ENCODE data around the gene KISS1R.

KISS1R gene

DNA sequence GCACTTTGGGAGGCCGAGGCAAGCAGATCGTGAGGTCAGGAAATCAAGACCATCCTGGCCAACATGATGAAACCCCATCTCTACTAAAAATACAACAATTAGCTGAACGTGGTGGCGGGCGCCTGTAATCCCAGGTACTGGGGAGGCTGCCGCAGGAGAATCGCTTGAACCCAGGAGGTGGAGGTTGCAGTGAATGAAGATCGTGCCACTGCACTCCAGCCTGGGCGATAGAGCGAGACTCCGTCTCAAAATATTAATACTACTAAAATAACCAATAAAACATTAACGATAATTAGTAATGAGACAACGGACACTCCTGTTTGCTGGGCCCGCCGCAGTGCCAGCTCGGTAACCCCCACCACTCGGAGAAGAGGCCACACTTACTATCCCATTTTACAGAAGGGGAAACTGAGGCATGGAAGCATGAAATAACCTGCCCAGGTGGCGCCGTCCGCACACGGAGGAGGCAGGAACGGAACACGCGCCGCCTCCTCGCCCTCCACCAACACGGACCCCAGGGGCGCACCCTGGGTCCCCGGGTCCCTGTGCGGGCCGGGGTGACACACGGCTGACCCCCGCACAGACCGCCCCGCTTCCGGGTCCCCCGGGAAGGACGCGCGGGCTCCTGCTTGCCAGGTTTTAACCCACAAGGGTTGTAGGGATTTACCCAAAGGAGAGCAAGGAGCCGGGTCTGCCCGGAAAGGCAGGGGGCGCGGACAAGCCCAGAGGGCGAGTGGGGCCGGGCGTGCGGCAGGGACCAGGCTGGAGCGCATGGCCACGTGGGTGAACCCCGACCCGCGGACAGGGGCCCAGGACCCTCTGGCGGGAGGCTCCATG, 5.7 kb upstream of the KISS1R start:
- TF ChIP-seq, protein P1, sequence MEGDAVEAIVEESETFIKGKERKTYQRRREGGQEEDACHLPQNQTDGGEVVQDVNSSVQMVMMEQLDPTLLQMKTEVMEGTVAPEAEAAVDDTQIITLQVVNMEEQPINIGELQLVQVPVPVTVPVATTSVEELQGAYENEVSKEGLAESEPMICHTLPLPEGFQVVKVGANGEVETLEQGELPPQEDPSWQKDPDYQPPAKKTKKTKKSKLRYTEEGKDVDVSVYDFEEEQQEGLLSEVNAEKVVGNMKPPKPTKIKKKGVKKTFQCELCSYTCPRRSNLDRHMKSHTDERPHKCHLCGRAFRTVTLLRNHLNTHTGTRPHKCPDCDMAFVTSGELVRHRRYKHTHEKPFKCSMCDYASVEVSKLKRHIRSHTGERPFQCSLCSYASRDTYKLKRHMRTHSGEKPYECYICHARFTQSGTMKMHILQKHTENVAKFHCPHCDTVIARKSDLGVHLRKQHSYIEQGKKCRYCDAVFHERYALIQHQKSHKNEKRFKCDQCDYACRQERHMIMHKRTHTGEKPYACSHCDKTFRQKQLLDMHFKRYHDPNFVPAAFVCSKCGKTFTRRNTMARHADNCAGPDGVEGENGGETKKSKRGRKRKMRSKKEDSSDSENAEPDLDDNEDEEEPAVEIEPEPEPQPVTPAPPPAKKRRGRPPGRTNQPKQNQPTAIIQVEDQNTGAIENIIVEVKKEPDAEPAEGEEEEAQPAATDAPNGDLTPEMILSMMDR (IDR thresholded peaks at IDR 0.05; ENCODE audit: insufficient read depth, low read depth, low read length, missing control alignments) = no peak
- H3K4me3 ChIP-seq (ENCODE audit: low read length) = peak overlapping the region; percentile 10
- no peak for DNase-seq (ENCODE audit: low read depth)

DNA sequence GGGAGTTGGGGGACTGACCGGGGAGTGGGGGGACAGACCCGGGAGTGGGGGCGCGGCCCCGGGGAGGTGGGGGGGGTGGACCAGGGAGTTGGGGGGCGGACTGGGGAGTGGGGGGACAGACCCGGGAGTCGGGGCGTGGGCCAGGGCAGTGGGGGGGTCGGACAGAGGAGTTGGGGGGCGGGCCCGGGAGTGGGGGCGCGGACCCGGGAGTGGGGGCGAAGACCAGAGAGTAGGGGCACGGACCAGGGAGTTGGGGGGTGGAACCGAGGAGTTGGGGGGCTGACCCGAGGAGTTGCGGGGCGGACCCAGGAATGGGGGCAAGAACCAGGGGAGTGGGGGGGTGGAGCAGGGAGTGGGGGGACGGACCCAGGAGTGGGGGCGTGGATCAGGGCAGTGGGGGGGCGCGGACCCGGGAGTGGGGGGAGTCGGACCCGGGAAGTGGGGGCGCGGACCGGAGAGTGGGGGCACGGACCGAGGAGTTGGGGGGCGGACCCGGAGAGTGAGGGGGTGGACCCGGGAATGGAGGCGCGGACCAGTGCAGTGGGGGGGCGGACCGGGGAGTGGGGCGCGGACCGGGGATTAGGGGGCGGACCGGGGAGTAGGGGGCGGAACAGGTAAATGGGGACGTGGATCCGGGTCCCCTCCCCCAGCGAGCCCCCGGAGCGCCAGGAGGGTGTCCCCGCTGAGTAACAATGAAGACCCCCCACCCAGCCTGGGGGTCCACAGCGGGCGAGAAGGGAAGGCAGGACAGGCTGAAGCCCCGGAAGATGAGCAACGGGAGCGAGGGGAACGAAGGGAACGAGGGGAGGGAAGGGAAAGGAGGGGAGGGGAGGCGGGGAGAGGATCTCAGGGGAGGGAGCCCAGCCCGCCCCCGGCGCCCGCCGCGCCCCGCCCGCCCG, 4.7 kb upstream of the KISS1R start:
- DNase-seq (ENCODE audit: low read depth) = peak; percentile 24
- TF ChIP-seq, protein P1 (IDR thresholded peaks at IDR 0.05; ENCODE audit: insufficient read depth, low read depth, low read length, missing control alignments) = no peak
- H3K4me3 ChIP-seq (ENCODE audit: low read length) = peak overlapping the region; percentile 84

DNA sequence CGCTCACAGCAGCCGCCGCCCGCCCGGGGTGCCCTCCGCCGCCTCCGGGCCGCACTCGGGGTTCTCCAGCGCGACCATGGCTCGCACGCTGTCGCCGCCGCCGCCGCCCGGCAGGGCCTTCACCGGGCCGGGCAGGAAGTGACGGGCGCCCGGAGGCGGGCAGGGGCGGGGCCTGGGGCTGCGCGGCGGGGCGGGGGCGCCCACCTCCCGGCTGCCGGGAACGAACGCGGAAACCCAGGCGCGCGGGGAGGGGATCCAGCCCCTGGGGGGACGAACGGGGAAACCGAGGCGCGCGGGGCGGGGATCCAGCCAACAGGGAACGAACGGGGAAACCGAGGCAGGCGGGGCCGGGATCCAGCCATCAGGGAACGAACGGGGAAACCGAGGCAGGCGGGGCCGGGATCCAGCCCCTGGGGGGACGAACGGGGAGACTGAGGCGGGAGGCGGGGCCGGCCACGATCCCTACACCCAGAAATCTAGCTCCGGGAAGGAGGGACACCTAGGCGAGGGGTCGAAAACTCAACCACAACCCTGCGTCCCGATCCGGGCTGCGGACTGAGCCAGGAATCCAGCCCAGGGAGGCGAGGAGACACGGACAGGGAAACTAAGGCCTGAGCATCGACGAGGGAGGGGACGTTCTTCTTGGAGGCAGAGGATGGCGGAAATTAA, 3.9 kb upstream of the KISS1R start, which contains the start of gene R3HDM4:
Gene R3HDM4 (minus strand): TSS at position 140 of the 669 bp plus-strand sequence. CDS start 62 bp downstream, at position 78.
- peak; percentile 70 for DNase-seq (ENCODE audit: low read depth)
- TF ChIP-seq, protein P1 (IDR thresholded peaks at IDR 0.05; ENCODE audit: insufficient read depth, low read depth, low read length, missing control alignments) = no peak
- H3K4me3 ChIP-seq (ENCODE audit: low read length) = peak within 1 kb of the TSS; percentile 84

DNA sequence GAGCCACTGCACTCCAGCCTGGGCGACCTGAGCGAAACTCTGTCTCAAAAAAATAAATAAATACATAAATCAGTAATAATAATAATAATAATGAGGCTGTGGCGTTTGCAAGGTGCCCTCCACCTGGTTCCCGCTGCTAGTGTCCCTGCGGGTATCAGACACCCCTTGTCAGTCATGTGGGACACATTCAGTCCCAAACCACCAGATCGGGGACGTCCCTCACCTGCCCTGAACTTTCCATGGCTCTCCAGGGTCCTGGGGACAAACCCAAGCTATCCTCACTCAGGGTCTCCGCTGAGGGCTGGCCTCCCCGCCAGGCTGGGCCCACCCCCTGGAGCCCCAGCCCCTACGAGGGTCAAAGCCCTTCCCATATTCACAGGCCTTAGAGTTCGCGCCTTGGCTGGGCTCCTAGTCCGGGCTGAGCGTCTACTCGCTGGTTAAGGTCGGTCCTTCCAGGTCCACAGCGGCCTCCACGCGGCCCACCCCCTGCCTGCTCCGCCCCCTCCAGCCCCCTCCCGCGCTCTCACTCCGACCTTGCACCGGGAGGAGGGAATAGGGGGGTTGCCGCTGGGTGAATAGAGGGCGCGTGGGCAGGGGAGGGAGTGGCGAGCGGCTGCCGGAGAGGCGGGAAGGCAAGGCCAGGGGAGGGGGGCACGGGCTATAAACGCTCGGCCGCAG, 349 bp upstream of the KISS1R start:
- TF ChIP-seq, protein P1 (IDR thresholded peaks at IDR 0.05; ENCODE audit: insufficient read depth, low read depth, low read length, missing control alignments) = no peak
- no peak overlapping the region for H3K4me3 ChIP-seq (ENCODE audit: low read length)
- no peak for DNase-seq (ENCODE audit: low read depth)

DNA sequence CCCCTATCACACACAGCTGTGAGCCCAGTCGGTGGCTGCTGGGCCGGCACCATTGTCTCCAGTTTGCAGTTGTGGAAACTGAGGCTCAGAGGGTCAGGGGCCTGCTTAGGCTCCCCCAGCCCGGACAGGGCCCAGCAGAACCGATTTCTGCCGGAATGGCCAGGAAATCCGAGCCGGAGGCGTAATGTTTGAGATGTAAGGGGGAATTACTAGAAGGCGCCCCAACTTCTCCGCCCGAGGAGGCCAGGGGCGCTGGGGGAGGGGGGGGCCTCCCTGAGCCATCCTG, 962 bp downstream of the KISS1R start:
- TF ChIP-seq, protein P1 (IDR thresholded peaks at IDR 0.05; ENCODE audit: insufficient read depth, low read depth, low read length, missing control alignments) = no peak
- H3K4me3 ChIP-seq (ENCODE audit: low read length) = no peak overlapping the region
- DNase-seq (ENCODE audit: low read depth) = no peak

DNA sequence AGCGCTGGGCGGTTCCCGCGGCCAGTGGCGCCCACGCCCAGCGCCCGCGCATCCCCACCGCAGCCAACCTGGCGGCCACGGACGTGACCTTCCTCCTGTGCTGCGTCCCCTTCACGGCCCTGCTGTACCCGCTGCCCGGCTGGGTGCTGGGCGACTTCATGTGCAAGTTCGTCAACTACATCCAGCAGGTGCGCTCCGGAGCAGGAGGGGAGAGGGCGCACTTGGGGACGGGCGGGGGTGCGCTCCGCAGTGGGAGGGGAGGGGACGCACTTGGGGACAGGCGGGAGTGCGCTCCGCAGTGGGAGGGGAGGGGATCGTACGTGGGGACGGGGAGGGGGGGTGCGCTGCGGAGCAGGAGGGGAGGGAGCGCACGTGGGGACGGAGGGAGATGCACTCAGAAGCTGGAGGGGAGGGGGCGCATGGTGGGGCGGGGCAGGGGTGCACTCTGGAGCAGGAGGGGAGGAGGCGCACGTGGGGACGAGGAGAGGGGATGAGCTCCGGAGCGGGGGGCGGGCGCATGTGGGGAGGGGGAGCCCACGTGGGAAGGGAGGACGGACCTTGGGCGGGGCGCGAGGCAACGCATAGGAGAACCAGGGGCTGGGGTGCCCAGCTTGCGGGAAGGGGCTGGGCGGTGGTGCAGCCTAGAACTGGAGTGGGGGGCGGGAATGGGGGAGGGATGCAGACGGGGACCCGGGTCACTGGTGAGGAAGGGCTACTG, 1.5 kb downstream of the KISS1R start:
- DNase-seq (ENCODE audit: low read depth) = no peak
- TF ChIP-seq, protein P1 (IDR thresholded peaks at IDR 0.05; ENCODE audit: insufficient read depth, low read depth, low read length, missing control alignments) = no peak
- H3K4me3 ChIP-seq (ENCODE audit: low read length) = no peak overlapping the region

Data from epithelial cell of esophagus (primary cell).